HG03571 (cell line): ENCODE results near the gene SLC25A10.
A peak's percentile ranks its signal among the peaks of the same experiment; 100 is the strongest.
"Not testable (repeated sequence)": the region's sequence is repeated elsewhere in the genome, so short reads cannot be mapped to it uniquely, and the experiment has no call there.

Experiments
- ATAC-seq: cut with Tn5 transposase; IDR thresholded peaks from one replicate; pipeline ENCODE4 v1.9.1; 2021; ENCODE audit not compliant: unreplicated experiment

The SLC25A10 gene, protein sequence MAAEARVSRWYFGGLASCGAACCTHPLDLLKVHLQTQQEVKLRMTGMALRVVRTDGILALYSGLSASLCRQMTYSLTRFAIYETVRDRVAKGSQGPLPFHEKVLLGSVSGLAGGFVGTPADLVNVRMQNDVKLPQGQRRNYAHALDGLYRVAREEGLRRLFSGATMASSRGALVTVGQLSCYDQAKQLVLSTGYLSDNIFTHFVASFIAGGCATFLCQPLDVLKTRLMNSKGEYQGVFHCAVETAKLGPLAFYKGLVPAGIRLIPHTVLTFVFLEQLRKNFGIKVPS

DNA sequence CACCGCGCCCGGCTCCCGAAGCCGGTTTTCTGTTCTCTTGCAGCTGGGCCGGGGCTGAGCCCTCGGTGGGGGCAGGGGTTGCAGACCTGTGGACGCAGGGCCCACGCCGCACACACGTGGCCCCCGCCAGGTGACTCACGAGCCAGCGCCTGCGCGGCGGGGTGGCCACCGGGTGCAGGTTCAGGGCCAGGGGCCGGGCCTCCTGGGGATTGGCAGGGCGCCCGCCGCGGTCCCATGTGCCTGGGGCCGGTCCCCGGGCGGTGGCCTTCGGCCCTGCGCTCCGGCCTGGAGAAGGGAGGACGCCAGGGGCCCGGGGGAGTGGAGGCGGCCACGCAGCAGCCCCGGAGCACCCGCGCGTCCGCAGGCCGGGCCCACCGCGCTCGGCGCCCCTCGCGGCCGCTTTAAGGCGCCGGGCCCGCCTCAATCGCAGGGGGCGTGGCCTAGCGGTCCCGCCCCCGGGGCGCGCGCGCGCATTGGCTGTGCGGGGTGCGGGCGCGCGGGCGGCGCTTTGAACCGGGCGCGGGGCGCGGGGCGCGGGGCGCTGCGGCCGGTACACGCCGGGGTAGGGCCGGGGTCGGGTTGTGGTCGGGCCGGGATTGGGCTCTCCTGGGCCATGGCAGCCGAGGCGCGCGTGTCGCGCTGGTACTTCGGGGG is at the start of gene SLC25A10:
TSS of gene SLC25A10 (plus strand) at position 471 of the 654 bp plus-strand sequence. CDS start at position 614, 143 bp downstream.
- peak; percentile 49 for ATAC-seq

DNA sequence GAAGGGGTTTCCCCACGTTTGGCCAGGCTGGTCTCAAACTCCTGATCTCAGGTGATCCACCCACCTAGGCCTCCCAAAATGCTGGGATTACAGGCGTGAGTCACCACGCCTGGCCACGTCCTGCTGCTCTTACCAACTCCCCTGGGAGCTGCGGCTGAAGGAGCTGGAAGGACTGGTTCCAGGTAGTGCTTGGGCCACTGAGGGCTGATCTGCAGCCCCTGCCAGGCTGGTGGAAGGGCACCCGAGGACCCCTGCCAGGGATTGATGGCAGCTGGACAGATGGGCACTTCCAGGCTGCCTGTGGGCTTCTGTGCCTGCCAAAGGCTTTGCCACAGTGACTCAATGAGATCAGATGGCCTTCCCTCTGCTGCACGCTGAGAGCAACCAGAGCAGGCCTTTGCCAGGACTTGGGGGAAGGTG is 48.0 kb upstream of the SLC25A10 start:
- ATAC-seq = no peak

DNA sequence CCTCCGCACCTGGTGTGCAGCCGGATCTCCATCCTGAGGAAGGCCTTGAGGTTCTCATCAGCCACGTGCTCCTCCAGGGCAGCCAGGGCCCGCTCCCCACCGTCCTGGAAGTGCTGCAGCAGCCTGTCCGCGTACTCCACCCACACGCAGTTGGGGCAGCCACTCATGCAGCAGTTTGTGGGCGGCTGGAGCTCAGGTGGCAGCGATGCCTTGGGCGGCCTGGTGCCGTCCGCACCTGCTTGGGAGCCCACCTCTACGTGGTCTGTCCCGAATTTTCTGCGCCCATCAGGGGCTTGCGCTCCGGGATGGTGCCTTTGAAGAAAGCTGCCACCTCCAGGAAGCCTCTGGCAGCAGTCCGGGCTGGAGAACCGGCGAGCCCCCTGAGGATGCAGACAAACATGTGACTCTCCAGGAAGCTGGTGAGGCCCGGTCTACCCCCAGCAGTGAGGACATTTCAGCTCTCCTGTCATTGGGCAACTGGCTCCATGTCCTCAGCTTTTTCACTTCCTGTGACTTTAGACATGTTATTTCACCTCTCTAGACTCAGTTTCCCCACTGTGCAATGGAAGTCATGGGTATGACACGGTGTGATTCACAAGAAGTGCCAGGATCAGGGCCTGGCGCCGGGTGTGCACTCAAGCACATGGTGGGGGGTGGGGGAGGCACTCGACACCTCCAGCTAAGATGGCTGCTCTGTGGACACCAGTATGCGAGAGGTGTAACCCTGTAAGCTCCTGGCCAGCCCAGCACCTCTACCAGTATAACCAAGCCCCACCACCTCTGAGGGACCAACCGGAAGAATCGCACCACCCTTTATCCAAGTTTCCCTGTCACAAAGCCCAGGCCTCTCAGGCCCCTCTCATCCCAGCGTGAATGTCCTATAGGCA is 46.6 kb upstream of the SLC25A10 start:
- no peak for ATAC-seq

DNA sequence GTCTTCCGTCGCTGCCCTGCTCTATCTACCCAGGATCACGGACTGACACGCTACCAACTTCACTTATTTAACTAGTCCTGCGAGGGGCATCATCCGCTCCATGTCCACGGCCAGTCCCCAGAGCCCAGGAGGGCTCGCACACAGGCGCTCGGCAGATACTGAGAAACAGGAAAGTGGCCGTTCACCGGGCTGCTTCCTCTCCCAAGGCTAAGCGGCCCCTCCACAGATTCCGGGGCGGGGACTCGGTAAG is 46.1 kb upstream of the SLC25A10 start:
- peak; percentile 3 for ATAC-seq

DNA sequence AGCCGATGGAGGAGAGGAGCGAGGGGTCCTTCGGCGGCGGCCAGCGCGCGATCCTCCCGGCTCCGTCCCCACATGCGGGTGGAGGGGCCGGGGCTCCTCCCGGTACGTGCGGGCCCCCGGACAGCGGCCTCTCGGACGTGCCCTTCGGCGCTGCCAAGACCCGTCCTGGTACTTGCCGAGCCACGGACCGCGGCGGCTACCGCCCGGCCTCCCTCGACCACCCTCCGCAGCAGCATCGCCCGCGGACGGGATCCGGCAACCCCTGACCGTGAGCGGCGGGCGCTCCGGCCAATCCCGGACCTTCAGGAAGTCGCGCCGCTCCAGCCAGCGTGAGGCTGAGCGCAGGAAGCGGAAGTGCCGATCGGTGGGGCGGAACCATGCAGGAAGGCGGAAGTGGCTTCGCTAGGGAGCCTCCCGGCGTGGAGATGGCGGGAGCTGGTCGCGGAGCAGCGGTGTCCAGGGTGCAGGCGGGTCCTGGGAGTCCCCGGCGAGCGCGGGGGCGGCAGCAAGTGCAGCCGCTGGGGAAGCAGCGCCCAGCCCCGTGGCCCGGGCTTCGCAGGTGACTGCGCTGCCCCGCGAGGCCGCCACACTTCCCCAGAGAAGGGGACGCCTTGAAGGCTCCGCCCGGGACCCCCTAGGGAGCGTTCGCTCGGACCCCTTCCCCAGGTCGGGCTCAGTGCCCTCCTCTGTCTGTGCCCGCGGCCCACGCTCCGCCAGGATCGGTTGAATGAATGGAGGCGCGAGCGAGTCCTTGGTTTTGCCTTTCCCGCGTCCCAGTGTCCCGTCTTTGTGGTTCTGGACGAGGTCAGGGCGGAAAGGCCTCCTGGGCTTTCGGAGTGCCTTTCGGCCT is 45.5 kb upstream of the SLC25A10 start, which contains the start of the genes CCDC137 and OXLD1:
TSS of gene CCDC137 (plus strand) at position 396 of the 850 bp plus-strand sequence. CDS start at position 426, 30 bp downstream.
TSS of gene OXLD1 (minus strand) at position 264 of the 850 bp plus-strand sequence. CDS start at position 236, 28 bp downstream.
- ATAC-seq = peak; percentile 82

DNA sequence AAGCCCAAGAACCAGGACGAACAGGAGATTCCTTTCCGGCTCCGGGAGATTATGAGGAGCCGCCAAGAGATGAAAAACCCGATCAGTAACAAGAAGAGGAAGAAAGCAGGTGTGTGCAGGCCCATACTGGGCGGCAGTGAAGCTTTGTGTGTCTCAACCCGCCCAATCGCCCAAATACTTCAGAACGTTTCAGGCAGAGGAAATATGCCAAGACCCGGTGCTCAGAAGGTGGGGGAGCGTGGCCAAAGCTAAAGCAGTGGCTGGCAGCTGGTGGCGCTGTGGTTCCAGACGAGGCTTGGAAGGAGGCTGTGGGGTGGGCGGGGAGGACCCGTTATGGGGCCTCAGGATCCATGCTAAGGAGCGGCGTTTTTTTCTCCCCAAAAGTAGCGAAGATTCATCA is 44.3 kb upstream of the SLC25A10 start:
- no peak for ATAC-seq

DNA sequence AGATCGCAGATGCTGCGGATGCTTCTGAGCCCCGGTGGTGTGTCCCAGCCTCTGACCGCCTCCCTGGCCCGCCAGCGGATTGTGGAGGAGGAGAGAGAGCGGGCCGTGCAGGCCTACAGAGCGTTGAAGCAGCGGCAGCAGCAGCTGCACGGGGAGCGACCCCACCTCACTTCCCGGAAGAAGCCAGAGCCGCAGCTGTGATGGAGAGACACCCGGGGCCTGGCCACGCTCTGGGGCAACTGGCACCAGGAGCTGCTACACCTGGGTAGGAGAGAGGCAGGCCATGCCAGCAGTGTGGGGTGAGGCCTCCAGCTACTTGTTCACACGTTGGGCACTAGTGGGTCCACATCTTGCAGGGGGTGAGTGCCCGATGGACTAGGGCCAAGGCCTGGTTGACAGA is 39.6 kb upstream of the SLC25A10 start:
- ATAC-seq = no peak

DNA sequence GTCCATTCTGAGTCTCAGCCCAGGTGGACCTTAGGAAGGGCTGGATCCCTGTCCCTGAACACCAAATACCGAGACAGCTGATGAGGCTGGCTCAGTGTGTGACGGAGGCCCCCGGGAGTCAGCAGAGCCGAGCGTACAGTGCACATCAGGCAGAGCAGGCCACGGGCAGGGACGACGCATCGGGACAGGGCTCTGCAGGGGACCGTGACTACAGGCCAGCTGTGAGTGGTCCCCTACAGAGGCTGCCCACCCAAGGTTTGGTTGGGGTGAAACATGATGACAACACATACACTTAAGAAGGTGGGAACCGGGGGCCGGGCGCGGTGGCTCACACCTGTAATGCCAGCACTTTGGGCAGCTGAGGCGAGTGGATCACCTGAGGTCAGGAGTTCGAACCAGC is 39.1 kb upstream of the SLC25A10 start:
- no peak for ATAC-seq

DNA sequence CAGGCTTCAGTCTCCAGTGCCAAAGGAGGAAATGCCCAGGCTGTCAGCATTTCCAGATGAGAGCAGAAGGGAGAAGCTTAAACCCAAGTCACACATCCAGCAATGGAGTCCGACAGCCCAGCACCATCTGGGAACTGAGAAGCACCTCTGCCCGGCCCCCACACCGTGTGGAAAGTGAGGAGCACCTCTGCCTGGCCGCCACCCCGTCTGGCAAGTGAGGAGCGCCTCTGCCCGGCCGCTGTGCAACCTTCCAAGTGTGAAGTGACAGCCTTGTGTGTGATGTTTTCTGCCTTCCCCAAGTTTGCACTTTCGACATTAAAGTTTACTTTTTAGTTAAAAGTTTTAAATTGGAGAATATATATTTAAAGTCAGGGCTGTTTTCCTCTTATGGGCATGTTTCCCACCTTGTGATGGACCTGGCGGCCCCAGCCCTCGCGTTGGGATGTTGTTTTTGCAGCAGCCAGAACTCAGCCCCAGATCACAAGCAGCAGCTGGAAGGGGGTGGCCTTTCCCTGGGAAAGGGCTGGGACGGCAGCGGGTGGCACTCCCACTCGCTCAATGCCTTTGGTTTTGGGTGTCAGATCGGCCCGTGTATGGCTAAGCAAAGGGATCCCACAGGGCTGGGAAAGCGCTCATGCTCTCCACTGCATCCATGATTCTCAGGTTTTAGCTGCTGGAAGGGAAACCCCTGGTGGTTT is 38.4 kb upstream of the SLC25A10 start:
- ATAC-seq = no peak

DNA sequence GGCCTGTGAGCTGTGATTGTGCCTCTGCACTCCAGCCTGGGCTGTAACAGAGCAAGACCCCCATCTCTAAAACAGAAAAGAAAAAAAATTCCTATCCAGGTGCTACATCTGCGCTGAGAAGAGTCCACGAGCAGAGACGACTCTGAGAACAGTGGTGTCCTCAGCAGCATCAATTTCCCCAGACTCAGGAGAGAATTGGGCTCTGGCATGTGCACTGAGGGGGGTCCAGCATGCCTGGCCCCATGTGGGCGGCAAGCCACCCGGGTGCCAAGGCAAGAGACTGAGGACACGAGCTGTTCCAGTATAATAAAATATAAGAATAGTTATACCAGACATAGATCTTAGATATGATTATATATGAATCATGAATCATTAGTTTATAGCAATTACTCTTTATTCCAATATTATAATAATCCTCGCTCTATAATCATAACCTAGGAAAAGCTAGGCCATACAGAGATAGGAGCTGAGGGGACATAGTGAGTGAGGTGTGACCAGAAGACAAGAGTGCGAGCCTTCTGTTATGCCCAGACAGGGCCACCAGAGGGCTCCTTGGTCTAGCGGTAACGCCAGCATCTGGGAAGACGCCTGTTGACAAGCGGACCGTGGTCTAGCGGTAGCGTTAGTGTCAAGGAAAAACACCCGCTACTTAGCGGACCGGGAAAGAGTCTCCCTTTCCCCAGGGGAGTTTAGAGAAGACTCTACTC is 36.4 kb upstream of the SLC25A10 start:
- ATAC-seq = not testable (repeated sequence)

DNA sequence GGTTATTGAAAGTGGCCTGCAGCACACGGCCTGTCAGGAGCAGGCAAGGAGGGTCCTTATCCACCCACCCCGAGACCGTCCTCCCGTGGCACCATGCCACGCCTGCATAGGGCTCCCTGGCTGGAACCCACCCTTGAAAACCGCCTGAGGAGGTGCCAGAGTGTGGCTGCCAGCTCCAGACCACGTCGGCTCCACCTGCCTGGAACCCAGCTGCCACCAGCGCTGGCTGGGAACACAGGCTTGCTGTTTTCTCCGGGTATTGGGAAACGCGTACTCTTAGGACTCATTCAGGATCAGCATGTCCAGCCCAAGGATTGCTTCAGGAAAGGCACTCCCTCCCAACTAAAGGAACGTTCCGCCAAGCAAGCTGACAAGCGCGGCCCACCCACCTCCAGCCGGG is 35.2 kb upstream of the SLC25A10 start:
- ATAC-seq = no peak

DNA sequence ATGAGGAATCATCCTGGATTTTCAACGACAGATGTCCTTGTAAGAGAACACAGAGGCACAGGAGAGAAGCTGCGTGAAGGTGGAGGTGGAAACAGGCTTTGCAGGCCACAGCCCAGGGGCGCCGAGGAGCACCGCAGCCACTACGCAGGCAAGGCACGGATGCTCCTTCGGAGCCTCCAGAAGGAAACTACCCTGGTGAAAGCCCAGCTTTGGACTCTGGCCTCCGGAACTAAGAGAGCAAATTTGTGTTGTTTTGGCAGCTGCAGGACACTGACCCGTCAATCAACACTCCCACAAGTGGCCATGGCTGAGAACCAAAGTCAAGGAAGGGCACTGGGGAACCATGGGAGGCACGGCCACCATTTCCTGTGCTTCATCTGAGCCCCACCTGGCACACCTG is 31.9 kb upstream of the SLC25A10 start:
- ATAC-seq = no peak

DNA sequence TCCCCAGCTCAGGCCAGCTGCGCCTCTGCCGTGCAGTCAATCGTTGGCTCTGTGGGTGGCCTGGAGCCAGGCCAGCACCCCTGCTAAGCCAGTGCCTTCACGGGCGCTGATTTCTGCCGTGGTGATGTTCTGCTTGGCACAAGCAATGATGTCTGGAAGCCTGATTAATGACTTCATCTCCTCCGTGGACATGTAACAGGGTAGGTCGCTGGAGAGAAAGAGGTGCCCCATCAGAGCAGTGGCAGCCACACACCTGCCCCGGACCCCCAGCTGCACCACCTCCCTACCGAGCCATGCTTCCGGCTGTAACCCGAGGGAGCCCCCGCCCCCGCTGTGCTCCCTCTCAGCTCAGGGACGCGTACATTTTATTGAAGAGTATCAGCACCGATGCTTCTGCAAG is 30.4 kb upstream of the SLC25A10 start:
- ATAC-seq = no peak

DNA sequence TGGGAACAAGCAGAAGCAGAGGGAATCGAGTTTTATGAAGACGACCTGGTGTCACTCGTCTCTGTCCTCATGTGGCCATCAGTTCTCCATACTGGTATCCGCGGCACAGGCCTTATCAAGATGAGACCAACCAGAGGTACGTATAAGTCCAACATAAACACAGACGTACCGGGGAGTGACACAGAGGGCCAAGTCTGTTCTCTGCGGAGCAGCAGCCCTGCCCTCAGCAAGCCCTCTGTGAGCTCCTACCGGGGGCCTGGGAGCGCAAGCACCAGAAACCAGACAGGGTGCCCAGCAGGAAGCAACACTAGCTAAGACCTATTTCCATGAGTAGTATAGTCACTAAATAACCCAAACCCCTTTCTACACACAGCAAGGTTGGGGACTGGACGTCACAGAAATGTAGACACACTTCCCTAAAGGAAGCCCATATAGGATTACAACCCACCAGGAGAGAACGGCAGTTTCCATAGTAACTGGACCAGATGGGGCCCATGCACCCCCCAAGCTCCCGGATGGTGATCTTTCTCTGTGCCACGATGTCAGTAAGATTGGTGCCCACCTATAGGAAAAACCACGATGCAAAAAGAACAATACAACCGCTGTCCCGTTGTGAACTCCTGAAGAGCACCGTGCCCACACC is 29.4 kb upstream of the SLC25A10 start:
- no peak for ATAC-seq

DNA sequence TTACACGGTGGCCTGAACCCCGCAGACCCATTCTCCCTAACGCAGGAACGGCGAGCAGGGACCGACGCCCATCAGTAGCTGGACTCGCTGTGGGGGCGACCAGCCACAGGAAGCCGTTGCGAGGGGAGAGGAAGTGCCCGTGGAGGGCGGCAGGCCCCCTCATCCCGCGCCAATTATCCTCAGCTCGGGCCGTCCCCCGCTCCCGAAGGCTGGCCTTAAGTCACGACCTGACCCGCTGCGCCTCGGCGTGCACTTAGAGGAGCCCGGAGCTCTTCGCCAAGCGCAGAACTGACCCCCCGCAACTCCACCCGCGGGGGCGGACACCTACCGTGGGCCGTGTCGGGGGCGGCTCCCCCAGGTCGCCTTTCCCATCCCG is 28.9 kb upstream of the SLC25A10 start:
- peak; percentile 5 for ATAC-seq

DNA sequence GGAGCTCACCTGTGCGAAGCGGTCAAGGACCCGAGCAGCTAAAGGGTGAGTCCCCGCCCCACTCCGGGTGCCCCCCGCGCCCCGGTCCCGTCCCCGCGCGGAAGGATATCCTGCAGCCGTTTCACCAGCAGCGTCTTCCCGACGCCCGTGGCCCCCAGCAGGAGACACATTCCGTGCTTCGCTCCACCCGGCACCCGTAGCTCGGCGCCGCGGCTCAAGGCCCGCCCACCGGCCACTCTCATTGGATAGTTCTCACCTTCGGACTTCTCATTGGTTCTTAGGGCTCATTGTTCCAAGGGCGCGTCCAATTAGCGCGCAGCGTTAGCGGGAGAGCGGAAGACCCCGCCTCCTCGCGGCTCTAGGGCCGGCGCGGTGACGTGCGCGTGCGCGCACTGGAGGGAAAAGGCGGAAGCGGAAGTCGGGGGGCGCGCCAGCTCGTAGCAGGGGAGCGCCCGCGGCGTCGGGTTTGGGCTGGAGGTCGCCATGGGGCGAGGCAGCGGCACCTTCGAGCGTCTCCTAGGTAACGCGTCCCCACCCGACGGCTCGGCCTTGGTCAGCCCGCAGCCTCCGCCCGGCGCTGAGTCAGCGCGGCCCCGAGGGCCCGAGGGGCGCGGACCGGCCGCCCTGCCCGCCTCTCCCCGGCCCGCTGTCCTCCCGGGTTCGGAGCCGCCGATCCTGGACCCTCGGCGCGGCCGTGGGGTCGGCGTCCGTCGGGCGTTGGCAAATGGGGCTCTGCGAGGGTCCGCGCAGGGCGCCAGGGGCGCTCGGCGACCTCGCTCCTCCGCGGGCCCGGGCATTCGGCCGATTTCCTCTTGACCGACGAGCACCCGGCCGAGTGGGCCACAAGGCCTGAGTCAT is 28.3 kb upstream of the SLC25A10 start, which contains the start of the genes ARL16 and HGS:
TSS of gene ARL16 (minus strand) at position 214 of the 858 bp plus-strand sequence. CDS start at position 170, 44 bp downstream.
TSS of gene HGS (plus strand) at position 428 of the 858 bp plus-strand sequence. CDS start at position 484, 56 bp downstream.
- peak; percentile 88 for ATAC-seq

DNA sequence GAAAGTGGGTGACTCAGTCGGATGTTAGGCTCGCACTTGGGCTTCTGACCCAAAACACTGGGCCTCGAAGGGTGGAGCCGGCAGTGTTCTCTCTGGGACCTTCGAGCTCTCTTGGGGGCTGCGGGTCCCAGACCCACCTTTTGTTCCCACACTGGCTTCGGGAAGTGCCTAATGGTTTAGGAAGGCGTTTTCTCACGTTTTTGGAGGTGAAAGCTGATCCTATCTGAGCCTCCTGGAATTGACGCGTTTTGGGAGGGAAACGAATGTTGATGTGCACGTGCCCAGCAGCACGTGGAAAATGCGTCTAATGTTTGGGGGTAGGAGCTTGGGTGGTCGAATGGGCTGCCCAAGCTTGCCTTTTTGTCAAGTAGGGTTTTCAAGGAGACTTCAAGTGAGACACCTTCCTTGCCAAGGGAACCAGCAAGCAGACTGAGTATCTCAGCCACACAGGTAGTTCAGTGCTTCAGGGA is 27.6 kb upstream of the SLC25A10 start:
- ATAC-seq = no peak

DNA sequence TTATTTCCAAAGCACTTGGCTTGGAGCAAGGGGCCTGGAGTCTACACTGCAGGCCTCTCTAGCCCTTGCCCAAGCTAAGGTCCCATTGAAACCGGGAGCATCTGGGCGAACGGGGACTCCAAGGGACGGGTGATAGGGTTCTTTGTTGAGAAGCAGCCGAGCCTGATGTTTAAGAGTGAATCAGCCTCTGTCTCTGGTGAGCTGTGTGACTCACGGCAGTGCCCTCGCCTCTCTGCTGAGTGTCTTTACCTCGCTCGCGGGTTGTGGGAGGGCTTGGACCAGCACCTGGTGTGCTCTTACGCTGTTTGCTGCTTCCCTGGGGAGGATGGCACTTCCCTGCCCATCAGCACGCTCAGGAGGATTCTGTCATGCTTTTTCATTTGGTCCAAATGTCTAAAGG is 27.0 kb upstream of the SLC25A10 start:
- no peak for ATAC-seq
